Cardiac fibroblast (primary cell): ENCODE results near the gene TMEM187.
"Not testable (repeated sequence)": the region's sequence is repeated elsewhere in the genome, so short reads cannot be mapped to it uniquely, and the experiment has no call there.

Experiments used
- DNase-seq, 2 donors: peaks; one replicate each; pipeline versions ENCODE4 v3.0.0 to v3.0.0-alpha.2; 2010; ENCODE audit warnings: low read depth in 2 of 2
- H3K4me3 ChIP-seq, 2 donors: replicated peaks in 1 of 2; 1 replicate in 1 of 2; 2 replicates in 1 of 2; pipeline ENCODE4 v1.5.1; 2011; ENCODE audit warnings: low read depth in 2 of 2, low read length in 2 of 2, mild to moderate bottlenecking in 2 of 2, moderate library complexity in 1 of 2
- TF ChIP-seq, protein P1 (sequence below): IDR thresholded peaks from one replicate; pipeline ENCODE4 v1.5.1; 2011; ENCODE audit warnings: low read depth, mild to moderate bottlenecking, low read length, inconsistent platforms

The TMEM187 gene

GRCh38 chrX:153992180-153992579 lies 19.6 kb downstream of the TMEM187 start:
- TF ChIP-seq, protein P1, sequence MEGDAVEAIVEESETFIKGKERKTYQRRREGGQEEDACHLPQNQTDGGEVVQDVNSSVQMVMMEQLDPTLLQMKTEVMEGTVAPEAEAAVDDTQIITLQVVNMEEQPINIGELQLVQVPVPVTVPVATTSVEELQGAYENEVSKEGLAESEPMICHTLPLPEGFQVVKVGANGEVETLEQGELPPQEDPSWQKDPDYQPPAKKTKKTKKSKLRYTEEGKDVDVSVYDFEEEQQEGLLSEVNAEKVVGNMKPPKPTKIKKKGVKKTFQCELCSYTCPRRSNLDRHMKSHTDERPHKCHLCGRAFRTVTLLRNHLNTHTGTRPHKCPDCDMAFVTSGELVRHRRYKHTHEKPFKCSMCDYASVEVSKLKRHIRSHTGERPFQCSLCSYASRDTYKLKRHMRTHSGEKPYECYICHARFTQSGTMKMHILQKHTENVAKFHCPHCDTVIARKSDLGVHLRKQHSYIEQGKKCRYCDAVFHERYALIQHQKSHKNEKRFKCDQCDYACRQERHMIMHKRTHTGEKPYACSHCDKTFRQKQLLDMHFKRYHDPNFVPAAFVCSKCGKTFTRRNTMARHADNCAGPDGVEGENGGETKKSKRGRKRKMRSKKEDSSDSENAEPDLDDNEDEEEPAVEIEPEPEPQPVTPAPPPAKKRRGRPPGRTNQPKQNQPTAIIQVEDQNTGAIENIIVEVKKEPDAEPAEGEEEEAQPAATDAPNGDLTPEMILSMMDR, result no peak
- no peak overlapping the region for H3K4me3 ChIP-seq
- DNase-seq, result no peak

DNA sequence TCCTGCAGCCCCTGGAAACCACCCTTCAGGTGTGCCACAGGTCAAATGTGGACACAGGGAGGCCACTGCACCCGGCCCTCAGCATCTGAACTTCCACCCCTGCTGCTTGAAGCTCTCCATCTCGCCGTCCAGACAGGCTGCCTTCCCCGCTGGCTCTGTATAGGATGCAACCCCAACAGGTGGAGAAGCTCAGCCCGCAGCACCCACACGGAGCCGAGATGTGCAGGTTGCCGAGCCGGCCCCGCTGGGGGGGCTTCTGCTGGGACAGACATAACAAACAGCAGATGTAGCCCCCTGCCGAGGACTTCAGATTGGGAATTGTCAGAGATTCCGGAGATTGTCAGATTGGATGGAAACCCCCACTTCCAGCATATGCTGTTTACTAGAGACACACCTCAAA lies 20.5 kb downstream of the TMEM187 start:
- TF ChIP-seq, protein P1, result no peak
- DNase-seq, result no peak
- H3K4me3 ChIP-seq, result no peak overlapping the region

DNA sequence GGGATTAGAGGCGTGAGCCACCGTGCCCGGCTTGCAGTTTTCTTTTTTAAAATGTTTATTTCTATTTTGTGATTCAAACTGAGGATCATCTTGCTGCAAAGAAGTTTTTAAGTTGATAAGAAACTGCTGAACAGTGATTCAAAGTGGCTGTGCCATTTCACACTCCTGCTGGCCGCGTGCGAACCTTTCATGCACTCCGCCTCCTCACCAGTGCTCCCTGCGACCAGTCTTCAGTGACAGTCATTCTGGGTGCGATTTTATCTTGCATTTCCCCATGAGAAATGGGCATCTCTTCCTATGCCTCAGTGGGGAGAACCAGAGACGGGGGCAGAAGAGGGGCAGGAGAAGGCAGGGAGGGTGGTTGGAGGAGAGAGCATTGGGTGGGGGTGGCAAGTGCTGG lies 21.4 kb downstream of the TMEM187 start:
- DNase-seq, result no peak
- no peak overlapping the region for H3K4me3 ChIP-seq
- TF ChIP-seq, protein P1, result no peak

GRCh38 chrX:153994398-153994797 lies 21.8 kb downstream of the TMEM187 start:
- not testable (repeated sequence) for DNase-seq, H3K4me3 ChIP-seq

DNA sequence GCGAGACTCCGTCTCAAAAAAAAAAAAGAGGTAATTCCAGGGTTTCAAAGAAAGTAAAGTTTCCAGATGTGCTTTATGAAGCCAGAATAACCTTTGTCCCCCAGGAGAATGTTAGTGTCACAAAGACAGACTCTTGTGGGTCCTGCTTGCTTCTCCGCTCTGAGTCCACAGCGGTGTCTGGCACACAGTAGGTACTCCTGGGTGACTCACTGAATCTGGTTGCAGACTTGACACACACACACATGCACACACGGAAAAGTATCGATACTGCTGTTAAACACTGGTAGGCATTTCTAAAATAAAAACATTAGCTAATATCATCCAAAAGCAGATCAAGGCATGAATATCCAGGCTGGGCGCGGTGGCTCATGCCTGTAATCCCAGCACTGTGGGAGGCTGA lies 22.9 kb downstream of the TMEM187 start:
- no peak overlapping the region for H3K4me3 ChIP-seq
- TF ChIP-seq, protein P1, result no peak
- no peak for DNase-seq

DNA sequence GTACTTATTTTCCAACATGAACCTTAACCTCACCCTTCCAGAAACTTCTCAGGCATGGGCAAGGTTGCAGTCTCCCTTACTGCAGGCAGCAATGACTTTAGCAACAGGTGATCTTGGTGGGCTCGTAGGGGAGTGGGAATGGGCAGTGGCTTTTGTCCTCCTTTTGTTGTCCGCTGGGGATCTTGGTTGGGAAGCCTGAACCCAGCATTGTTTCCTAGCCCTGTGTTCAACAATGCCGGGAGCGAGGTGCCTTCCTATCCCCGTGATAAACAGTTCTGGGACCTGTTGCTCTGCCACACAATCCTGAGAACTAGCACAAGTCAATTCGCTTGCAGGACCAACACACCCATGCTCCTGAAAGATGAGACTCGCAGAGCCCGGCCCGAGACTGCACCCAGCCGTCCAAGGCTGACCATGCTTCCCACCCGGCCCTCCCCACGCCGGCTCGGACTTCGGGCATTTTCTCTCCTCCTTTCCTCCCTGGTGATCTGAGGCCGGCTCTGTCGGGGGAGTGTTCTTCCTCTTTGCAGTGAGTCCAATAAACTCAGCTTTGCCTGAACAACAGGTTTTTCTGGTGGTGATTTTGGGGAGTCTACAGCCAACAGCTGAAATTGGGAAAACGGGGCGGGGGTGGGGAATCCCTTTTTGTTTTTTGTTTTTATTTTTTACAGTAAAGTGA lies 26.9 kb downstream of the TMEM187 start:
- DNase-seq, result no peak
- TF ChIP-seq, protein P1, result no peak
- H3K4me3 ChIP-seq, result no peak overlapping the region

GRCh38 chrX:154000051-154000450 lies 27.5 kb downstream of the TMEM187 start:
- no peak overlapping the region for H3K4me3 ChIP-seq
- TF ChIP-seq, protein P1, result no peak
- DNase-seq, result no peak
